NCI-H446 treated with DMSO at 0.1 percent for 48 hours (cell line): ENCODE data around the gene KRT10.
A peak's percentile ranks its signal among the peaks of the same experiment; 100 is the strongest.

Experiments
- DNase-seq: peaks from one replicate; lab custom pipeline; 2025; lab: John Stamatoyannopoulos, UW

The KRT10 gene

DNA sequence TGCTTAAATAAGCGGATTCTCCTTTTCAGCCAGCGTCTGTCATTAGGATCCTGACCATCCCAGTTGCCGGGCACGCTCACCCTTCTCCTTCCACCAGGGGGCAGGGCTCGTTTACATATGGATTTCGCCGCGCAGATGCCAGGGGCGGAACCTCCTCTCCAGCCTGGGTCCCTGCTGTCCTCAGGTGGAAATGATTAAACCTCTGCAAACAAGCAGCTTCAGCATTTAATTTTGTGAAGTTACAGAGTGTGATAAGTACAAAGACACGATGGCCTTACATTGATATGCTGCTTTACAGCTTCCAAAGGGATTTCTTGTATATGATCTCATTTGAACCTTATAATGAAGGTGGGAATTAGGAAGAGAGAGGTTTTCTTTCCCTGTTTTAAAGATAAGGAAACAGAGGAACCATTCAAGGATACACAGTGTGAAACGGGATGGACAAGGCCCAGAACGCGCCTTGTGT lies 18.8 kb downstream of the KRT10 start:
- peak; percentile 19 for DNase-seq

DNA sequence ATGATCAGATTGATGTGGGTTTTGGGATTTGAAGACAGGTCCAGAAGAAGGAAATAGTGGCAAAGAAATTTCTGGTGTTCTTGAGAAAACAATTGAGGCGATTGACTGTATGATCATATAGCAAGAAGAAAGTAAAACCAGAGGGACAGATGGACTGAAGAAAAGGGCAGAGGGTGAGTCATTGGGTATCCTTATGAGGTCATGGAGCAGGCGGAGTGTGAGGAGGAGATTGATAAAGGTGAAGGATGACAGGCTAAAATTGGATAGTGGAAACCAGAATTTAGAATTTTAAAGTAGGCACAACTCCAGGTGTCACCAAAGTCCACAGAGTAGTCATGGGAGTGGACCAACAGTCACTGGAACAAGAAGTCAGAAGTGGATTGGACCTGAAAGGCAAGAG lies 21.3 kb downstream of the KRT10 start:
- no peak for DNase-seq

DNA sequence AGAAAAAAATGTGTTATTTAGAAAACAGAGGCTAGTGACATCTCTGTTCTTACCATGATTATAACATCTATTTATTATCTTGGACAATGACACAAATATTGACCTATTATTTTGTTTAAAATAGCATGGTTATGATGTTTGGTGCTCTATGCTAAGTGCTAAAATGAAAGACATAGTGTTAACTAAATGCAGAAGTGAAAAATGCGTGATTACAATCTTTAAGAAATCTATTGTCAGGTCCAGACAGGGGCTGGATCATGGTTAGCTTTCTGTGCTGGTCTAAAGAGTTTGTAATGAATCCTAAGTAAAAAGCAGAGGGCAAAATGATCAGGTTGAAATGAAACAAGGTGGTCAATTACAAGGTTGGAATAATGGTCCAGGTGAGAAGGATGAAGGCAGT lies 22.0 kb downstream of the KRT10 start:
- DNase-seq = no peak

- no peak for DNase-seq
Measured at GRCh38 chr17:40799859-40800258, 22.6 kb downstream of the KRT10 start, which contains the start of gene KRT28. Gene KRT28 (minus strand): TSS chr17:40799959. CDS start chr17:40799893, 66 bp downstream.

- no peak for DNase-seq
Measured at GRCh38 chr17:40796846-40797245, 25.6 kb downstream of the KRT10 start.

- DNase-seq = no peak
Measured at GRCh38 chr17:40795019-40795667, 27.3 kb downstream of the KRT10 start.

DNA sequence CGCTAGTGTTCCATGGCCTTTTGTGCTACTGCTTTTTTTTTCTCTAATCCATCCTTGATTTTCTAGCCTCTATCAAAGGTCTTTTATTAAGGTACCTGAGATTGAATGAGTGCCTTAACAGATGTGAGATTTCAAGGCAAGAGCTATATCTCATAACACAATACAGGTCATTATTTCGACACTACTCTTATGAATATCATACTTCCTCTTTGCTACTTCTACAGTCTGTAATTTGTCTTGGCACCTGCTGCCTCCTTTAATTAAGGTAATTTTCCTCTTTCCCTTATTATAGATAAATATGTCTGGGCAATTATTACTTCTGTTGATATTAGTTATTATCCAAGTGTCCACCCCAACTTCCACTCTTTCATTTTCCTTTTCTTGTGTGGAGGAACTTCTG lies 27.9 kb downstream of the KRT10 start:
- DNase-seq = no peak

DNA sequence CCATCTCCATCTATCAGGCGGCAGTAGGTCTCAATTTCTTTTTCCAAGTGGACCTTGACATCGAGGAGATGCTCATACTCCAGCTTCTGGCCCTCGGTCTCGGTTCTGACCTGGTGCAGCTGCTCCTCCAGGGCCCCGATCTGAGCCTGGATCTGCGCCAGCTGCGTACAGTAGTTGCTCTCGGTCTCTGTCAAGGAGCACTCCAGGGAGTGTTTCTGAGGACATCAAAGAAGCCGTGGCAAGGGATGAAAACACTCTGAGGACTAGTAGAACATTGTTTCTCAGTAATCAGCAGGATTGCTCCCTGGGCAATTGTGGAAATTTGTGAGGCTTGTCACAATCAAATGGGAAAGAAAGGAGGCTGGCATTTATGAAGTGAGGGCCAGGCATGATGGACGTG lies 28.6 kb downstream of the KRT10 start:
- no peak for DNase-seq

GRCh38 chr17:40791787-40792436 lies 30.5 kb downstream of the KRT10 start:
- DNase-seq = no peak

DNA sequence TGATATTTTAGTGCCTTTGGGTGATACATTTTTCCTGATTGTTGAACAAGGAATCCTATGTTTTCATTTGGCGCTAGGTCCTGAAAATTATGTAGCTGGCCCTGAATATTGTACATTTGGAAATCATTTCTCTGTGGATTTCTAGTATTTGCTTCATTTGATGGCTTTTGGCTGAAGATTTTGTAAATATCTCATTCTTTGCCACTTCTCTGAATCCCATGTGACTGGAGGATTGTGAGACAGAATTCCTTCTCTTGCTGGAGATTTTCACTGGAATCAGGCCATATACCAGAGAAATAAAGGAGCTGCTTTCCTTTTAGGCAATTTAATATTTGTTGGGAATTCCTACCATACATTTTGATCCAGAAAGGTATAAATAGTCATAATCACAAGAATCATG lies 31.3 kb downstream of the KRT10 start:
- DNase-seq = no peak

GRCh38 chr17:40782450-40782849 lies 40.0 kb downstream of the KRT10 start, which contains the start of gene KRT27:
Gene KRT27 (minus strand): TSS chr17:40782550. CDS start chr17:40782493, 57 bp downstream.
- DNase-seq = no peak

DNA sequence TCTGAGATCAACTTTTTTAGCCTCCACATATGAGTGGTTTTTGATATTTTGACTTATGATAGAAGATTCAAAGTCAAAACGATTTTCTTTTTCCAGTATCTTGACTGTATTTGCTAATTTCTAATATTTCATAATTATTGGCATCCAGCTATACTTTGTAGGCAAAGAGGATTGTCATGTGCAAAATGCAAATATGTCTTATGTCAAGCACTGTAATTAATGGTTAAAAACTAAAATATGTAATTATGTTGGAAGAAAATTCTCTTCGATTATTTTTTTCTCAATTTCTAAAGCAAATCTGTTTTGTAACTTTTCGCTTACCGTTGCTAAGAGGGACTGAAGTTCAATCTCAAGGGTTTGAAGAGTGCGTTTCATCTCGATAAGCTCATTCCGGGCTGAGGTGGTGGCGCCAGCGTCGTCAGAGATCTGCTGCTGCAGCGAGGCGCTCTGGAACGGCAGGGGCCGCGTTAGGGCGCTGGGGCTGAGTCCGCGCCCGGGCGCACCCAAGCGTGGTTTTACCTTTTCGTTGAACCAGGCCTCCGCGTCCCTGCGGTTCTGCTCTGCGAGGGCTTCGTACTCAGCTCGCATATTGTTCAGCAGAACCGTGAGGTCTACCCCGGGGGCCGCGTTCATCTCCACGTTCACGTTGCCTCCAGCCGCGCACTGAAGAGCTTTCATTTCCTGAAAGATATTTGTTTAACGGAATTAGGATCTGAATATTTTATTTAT lies 43.1 kb downstream of the KRT10 start:
- no peak for DNase-seq

- DNase-seq = no peak
Measured at GRCh38 chr17:40778461-40778860, 44.0 kb downstream of the KRT10 start.

- no peak for DNase-seq
Measured at GRCh38 chr17:40777971-40778370, 44.4 kb downstream of the KRT10 start.

- no peak for DNase-seq
Measured at GRCh38 chr17:40777459-40777858, 45.0 kb downstream of the KRT10 start.

DNA sequence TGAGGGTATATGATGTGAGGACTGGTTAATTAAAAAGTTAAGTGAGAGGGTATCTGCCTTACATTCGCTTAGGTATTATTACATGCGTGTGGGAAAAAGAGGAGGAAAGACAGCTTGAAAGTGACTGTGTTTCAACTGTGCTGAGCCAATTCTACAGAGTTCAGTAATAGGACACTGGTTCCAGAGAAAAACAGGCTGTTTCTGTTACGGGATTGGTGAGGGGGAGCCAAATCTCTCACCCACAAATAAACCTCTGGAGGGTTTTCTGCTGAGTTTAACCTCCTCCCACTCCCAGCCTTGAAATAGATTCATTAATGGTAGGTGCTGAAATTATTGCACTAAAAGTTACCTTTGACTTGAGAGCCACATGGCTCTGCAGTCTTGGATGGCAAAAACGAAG lies 46.5 kb downstream of the KRT10 start:
- DNase-seq = no peak

DNA sequence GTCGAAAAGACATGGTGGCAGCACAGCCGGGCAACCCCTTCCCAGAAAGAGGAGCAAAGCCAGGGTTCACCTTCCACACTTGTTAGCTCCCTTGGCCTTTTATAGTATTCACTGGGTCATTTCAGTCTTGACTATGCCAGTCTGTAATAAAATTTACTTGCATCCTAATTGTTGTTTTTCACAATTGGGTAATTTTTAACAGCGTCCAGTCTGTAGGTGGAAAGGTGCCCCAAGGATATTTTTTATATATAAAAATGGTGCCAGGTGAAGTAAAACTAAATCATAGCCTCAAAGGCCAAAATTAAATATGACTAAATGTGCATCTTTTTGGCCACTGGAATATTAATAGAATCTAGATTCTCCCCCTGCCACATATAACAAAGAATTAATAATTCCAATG lies 50.3 kb downstream of the KRT10 start, which contains the start of gene KRT26:
Gene KRT26 (minus strand): TSS at position 101 of the 400 bp plus-strand sequence. CDS start 88 bp downstream, at position 13.
- DNase-seq = no peak
